MM.1S (cell line): ENCODE data around the gene SPRED1.

Experiments
- CTCF ChIP-seq: fragments of 300-600 bp; sonication (generic); IDR thresholded peaks from 2 replicates; pipeline ENCODE4 v1.5.1; 2016; ENCODE audit warnings: antibody characterized with exemption, low read length, mixed read lengths
- EZH2phosphoT487 ChIP-seq: fragments of 300-600 bp; sonication (generic); IDR thresholded peaks from 2 replicates; pipeline ENCODE4 v1.6.1; 2018; ENCODE audit warnings: antibody characterized with exemption, low read length

GRCh38 chr15:38225381-38225780 is 27.3 kb upstream of the SPRED1 start:
- TF ChIP-seq CTCF (no peak), EZH2phosphoT487 (no peak)
